ENCODE data around the gene CCDC9B.
A peak's percentile ranks its signal among the peaks of the same experiment; 100 is the strongest.

Gene CCDC9B

GRCh38 chr15:40364251-40364650, 23.5 kb upstream of the CCDC9B start:
- Histone ChIP-seq H3K9ac (ENCODE audit: insufficient read length, low read depth) (no peak overlapping the region), H3K9me3 (ENCODE audit: insufficient read depth, low read length) (peaks cover 19% of the 10 kb centered on the region; the same call in 1 of the 2 replicates), H3K4me1 (ENCODE audit: insufficient read depth, insufficient read length) (peaks cover 4% of the 10 kb centered on the region), H3K36me3 (ENCODE audit: insufficient read depth, insufficient read length, low read length) (no peaks in the 10 kb centered on the region), H3K27me3 (ENCODE audit: insufficient read depth, insufficient read length) (peaks cover 43% of the 10 kb centered on the region), H3K4me3 (ENCODE audit: insufficient read length, low read depth) (no peak overlapping the region)
- DNase-seq (ENCODE audit: low read depth, low spot score): no peak
- TF ChIP-seq ZNF274 (IDR thresholded peaks at IDR 0.05; ENCODE audit: low read depth, low read length) (no peak), YY1 (IDR thresholded peaks at IDR 0.05; ENCODE audit: insufficient read depth, insufficient read length) (no peak), SUZ12 (IDR thresholded peaks at IDR 0.05; ENCODE audit: extremely low read depth, insufficient read depth, insufficient read length) (no peak)

GRCh38 chr15:40363611-40364010, 22.9 kb upstream of the CCDC9B start:
- H3K9ac ChIP-seq (ENCODE audit: insufficient read length, low read depth): no peak overlapping the region
- H3K4me3 ChIP-seq (ENCODE audit: insufficient read length, low read depth): no peak overlapping the region
- no peak for TF ChIP-seq ZNF274 (IDR thresholded peaks at IDR 0.05; ENCODE audit: low read depth, low read length)
- TF ChIP-seq YY1 (IDR thresholded peaks at IDR 0.05; ENCODE audit: insufficient read depth, insufficient read length): no peak
- no peak for TF ChIP-seq SUZ12 (IDR thresholded peaks at IDR 0.05; ENCODE audit: extremely low read depth, insufficient read depth, insufficient read length)
- peaks cover 8% of the 10 kb centered on the region for H3K4me1 ChIP-seq (ENCODE audit: insufficient read depth, insufficient read length)
- peaks cover 13% of the 10 kb centered on the region; the same call in 1 of the 2 replicates for H3K9me3 ChIP-seq (ENCODE audit: insufficient read depth, low read length)
- no peaks in the 10 kb centered on the region for H3K36me3 ChIP-seq (ENCODE audit: insufficient read depth, insufficient read length, low read length)
- peaks cover 43% of the 10 kb centered on the region for H3K27me3 ChIP-seq (ENCODE audit: insufficient read depth, insufficient read length)
- no peak for DNase-seq (ENCODE audit: low read depth, low spot score)

- Histone ChIP-seq H3K4me1 (ENCODE audit: insufficient read depth, insufficient read length) (peaks cover 4% of the 10 kb centered on the region), H3K9me3 (ENCODE audit: insufficient read depth, low read length) (no peaks in the 10 kb centered on the region), H3K9ac (ENCODE audit: insufficient read length, low read depth) (no peak overlapping the region), H3K4me3 (ENCODE audit: insufficient read length, low read depth) (no peak overlapping the region), H3K36me3 (ENCODE audit: insufficient read depth, insufficient read length, low read length) (no peaks in the 10 kb centered on the region), H3K27me3 (ENCODE audit: insufficient read depth, insufficient read length) (peaks cover 39% of the 10 kb centered on the region)
- no peak for TF ChIP-seq SUZ12 (IDR thresholded peaks at IDR 0.05; ENCODE audit: extremely low read depth, insufficient read depth, insufficient read length)
- TF ChIP-seq YY1 (IDR thresholded peaks at IDR 0.05; ENCODE audit: insufficient read depth, insufficient read length): no peak
- no peak for TF ChIP-seq ZNF274 (IDR thresholded peaks at IDR 0.05; ENCODE audit: low read depth, low read length)
- no peak for DNase-seq (ENCODE audit: low read depth, low spot score)
These were observed 20.9 kb upstream of the CCDC9B start for GRCh38 chr15:40361640-40362039.

- Histone ChIP-seq H3K9me3 (ENCODE audit: insufficient read depth, low read length) (no peaks in the 10 kb centered on the region), H3K4me1 (ENCODE audit: insufficient read depth, insufficient read length) (peaks cover 4% of the 10 kb centered on the region), H3K9ac (ENCODE audit: insufficient read length, low read depth) (no peak overlapping the region), H3K36me3 (ENCODE audit: insufficient read depth, insufficient read length, low read length) (no peaks in the 10 kb centered on the region), H3K4me3 (ENCODE audit: insufficient read length, low read depth) (no peak overlapping the region), H3K27me3 (ENCODE audit: insufficient read depth, insufficient read length) (peaks cover 42% of the 10 kb centered on the region)
- DNase-seq (ENCODE audit: low read depth, low spot score): no peak
- TF ChIP-seq ZNF274 (IDR thresholded peaks at IDR 0.05; ENCODE audit: low read depth, low read length) (no peak), SUZ12 (IDR thresholded peaks at IDR 0.05; ENCODE audit: extremely low read depth, insufficient read depth, insufficient read length) (no peak), YY1 (IDR thresholded peaks at IDR 0.05; ENCODE audit: insufficient read depth, insufficient read length) (no peak)
These were observed 19.3 kb upstream of the CCDC9B start for GRCh38 chr15:40360015-40360414.

- no peak for TF ChIP-seq SUZ12 (IDR thresholded peaks at IDR 0.05; ENCODE audit: extremely low read depth, insufficient read depth, insufficient read length)
- no peak for TF ChIP-seq YY1 (IDR thresholded peaks at IDR 0.05; ENCODE audit: insufficient read depth, insufficient read length)
- no peak for TF ChIP-seq ZNF274 (IDR thresholded peaks at IDR 0.05; ENCODE audit: low read depth, low read length)
- Histone ChIP-seq H3K4me1 (ENCODE audit: insufficient read depth, insufficient read length) (peaks cover 10% of the 10 kb centered on the region), H3K36me3 (ENCODE audit: insufficient read depth, insufficient read length, low read length) (no peaks in the 10 kb centered on the region), H3K9me3 (ENCODE audit: insufficient read depth, low read length) (no peaks in the 10 kb centered on the region), H3K9ac (ENCODE audit: insufficient read length, low read depth) (peak overlapping the region; percentile 59), H3K27me3 (ENCODE audit: insufficient read depth, insufficient read length) (peaks cover 42% of the 10 kb centered on the region), H3K4me3 (ENCODE audit: insufficient read length, low read depth) (peak overlapping the region; percentile 38)
- no peak for DNase-seq (ENCODE audit: low read depth, low spot score)
These were observed 18.0 kb upstream of the CCDC9B start for GRCh38 chr15:40358471-40359353.

GRCh38 chr15:40357723-40358470, 17.2 kb upstream of the CCDC9B start, which contains the start of gene DISP2:
TSS of gene DISP2 (plus strand) at chr15:40358219. CDS start at chr15:40358322, 103 bp downstream.
- H3K27me3 ChIP-seq (ENCODE audit: insufficient read depth, insufficient read length): peaks cover 42% of the 10 kb centered on the region
- peak within 1 kb of the TSS; percentile 66 for H3K9ac ChIP-seq (ENCODE audit: insufficient read length, low read depth)
- TF ChIP-seq SUZ12 (IDR thresholded peaks at IDR 0.05; ENCODE audit: extremely low read depth, insufficient read depth, insufficient read length) (no peak), YY1 (IDR thresholded peaks at IDR 0.05; ENCODE audit: insufficient read depth, insufficient read length) (no peak), ZNF274 (IDR thresholded peaks at IDR 0.05; ENCODE audit: low read depth, low read length) (no peak)
- no peaks in the 10 kb centered on the region for H3K36me3 ChIP-seq (ENCODE audit: insufficient read depth, insufficient read length, low read length)
- peak; percentile 57 for DNase-seq (ENCODE audit: low read depth, low spot score)
- no peaks in the 10 kb centered on the region for H3K9me3 ChIP-seq (ENCODE audit: insufficient read depth, low read length)
- peak within 1 kb of the TSS; percentile 38 for H3K4me3 ChIP-seq (ENCODE audit: insufficient read length, low read depth)
- peaks cover 13% of the 10 kb centered on the region for H3K4me1 ChIP-seq (ENCODE audit: insufficient read depth, insufficient read length)

- no peak for DNase-seq (ENCODE audit: low read depth, low spot score)
- H3K4me3 ChIP-seq (ENCODE audit: insufficient read length, low read depth): no peak overlapping the region
- H3K9me3 ChIP-seq (ENCODE audit: insufficient read depth, low read length): no peaks in the 10 kb centered on the region
- no peaks in the 10 kb centered on the region for H3K36me3 ChIP-seq (ENCODE audit: insufficient read depth, insufficient read length, low read length)
- peaks cover 42% of the 10 kb centered on the region for H3K27me3 ChIP-seq (ENCODE audit: insufficient read depth, insufficient read length)
- TF ChIP-seq ZNF274 (IDR thresholded peaks at IDR 0.05; ENCODE audit: low read depth, low read length): no peak
- TF ChIP-seq YY1 (IDR thresholded peaks at IDR 0.05; ENCODE audit: insufficient read depth, insufficient read length): no peak
- no peak for TF ChIP-seq SUZ12 (IDR thresholded peaks at IDR 0.05; ENCODE audit: extremely low read depth, insufficient read depth, insufficient read length)
- no peak overlapping the region for H3K9ac ChIP-seq (ENCODE audit: insufficient read length, low read depth)
- peaks cover 13% of the 10 kb centered on the region for H3K4me1 ChIP-seq (ENCODE audit: insufficient read depth, insufficient read length)
These were observed 16.5 kb upstream of the CCDC9B start for GRCh38 chr15:40357246-40357645.
